ENCODE measurements around the gene POC5. TPM values are rescaled to one million over a fixed set of nuclear protein-coding genes. Genes with fewer than 3 reads are reported as not detected.

The POC5 gene
- total RNA-seq, 2 donors from 2014 or later = 27.7 to 36.5 TPM

DNA sequence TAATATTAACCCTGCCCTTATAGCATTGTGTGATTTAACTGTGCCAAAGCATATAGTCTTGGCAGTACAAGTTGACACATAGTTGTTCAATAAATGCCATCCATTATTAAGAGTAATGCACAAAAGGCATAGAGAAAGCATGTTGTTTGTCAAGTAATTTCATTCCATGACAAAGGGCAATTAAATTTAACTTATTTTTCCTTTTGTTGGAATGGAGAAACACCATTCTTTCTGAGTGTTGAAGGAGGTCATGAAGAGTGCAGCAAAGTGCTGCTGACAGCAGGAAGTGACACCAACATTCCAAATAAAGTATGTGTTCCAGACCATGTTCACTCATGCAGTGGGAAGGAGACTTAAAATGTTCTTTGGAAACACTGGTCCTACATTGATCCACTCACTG is 76.8 kb downstream of the POC5 start:
- H3K4me1 Mint-ChIP-seq (ENCODE audit: low read depth) = no peaks in the 10 kb centered on the region
- no peak overlapping the region for H3K27ac Mint-ChIP-seq
- no peak overlapping the region for H3K4me3 Mint-ChIP-seq
- H3K36me3 Mint-ChIP-seq (ENCODE audit: insufficient read depth in 2 of 2) = peaks cover 2% of the 10 kb centered on the region in 2 donors
- ATAC-seq (replicated peaks in 1 of 2) (no peak), DNase-seq (no peak)
- no peaks in the 10 kb centered on the region for H3K27me3 Mint-ChIP-seq (ENCODE audit: low read depth)
- no peaks in the 10 kb centered on the region for H3K9me3 Mint-ChIP-seq

DNA sequence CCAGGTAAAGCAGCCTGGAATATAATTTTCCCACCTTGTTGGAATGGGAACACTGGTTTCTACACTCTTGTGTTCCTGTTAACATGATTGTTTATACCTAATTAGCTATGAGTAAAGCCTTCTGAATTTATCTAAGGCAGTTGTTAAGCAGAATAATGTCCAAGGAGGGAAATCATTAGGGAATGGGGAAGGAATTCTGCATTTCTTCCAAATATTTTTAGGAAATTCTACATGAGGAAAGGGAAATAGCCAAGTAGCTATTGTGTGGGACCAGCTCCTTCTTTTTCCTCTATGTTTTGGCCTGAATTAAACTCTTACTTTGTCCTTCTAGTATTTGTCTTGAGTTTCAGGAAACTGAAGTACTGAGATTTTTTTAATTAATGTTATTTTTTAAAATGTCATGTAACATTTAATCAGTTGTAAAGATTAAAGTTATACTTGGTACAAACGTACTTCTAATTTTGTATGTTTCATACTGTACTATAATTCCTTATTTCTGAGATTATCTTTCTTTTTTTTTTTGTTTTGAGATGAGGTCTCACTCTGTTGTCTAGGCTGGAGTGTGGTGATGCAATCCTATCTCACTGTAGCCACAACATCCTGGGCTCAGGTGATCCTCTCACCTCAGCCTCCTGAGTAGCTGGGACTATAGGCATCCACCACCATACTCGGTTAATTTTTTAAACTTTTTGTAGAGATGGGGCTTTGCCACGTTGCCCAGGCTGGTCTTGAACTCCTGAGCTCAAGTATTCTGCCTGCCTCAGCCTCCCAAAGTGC is 77.5 kb downstream of the POC5 start:
- Mint-ChIP-seq H3K4me3 (no peak overlapping the region), H3K9me3 (no peaks in the 10 kb centered on the region), H3K4me1 (ENCODE audit: low read depth) (no peaks in the 10 kb centered on the region), H3K36me3 (ENCODE audit: insufficient read depth in 2 of 2) (peaks cover 2% of the 10 kb centered on the region in 2 donors), H3K27ac (no peak overlapping the region), H3K27me3 (ENCODE audit: low read depth) (no peaks in the 10 kb centered on the region)
- DNase-seq (no peak), ATAC-seq (replicated peaks in 1 of 2) (no peak)

GRCh38 chr5:75637949-75638348 is 79.3 kb downstream of the POC5 start:
- DNase-seq (no peak), ATAC-seq (replicated peaks in 1 of 2) (no peak)
- H3K36me3 Mint-ChIP-seq (ENCODE audit: insufficient read depth in 2 of 2) = peaks cover 3 to 5% of the 10 kb centered on the region in 2 donors
- peaks cover 0 to 2% of the 10 kb centered on the region in 2 donors for H3K9me3 Mint-ChIP-seq
- no peak overlapping the region for H3K27ac Mint-ChIP-seq
- no peaks in the 10 kb centered on the region for H3K27me3 Mint-ChIP-seq (ENCODE audit: low read depth)
- no peak overlapping the region for H3K4me3 Mint-ChIP-seq
- H3K4me1 Mint-ChIP-seq (ENCODE audit: low read depth) = peaks cover 6% of the 10 kb centered on the region

DNA sequence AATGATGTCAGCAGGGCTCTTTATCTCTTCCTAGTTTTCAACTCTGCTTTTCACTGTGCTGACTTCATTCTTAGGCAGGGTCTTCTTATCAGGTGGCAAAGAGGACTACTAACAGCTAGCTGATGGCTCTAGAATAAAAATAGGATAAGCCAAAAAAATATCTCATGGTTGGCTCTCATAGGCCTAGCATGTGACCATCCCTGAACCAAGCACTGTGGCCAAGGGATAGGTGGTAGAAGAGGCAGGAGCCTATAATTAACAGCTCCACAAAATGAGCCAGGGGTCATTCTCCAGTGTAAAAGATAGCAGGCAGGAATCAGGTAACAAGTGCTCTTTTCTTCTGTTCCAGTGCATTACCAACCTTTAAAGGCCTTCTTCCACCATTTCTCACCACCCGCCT is 84.9 kb downstream of the POC5 start:
- DNase-seq (no peak), ATAC-seq (replicated peaks in 1 of 2) (no peak)
- Mint-ChIP-seq H3K4me1 (ENCODE audit: low read depth) (peaks cover 8% of the 10 kb centered on the region), H3K27me3 (ENCODE audit: low read depth) (no peaks in the 10 kb centered on the region), H3K27ac (no peak overlapping the region), H3K36me3 (ENCODE audit: insufficient read depth in 2 of 2) (peaks cover 1 to 3% of the 10 kb centered on the region in 2 donors), H3K4me3 (no peak overlapping the region), H3K9me3 (peaks cover 0 to 5% of the 10 kb centered on the region in 2 donors)

DNA sequence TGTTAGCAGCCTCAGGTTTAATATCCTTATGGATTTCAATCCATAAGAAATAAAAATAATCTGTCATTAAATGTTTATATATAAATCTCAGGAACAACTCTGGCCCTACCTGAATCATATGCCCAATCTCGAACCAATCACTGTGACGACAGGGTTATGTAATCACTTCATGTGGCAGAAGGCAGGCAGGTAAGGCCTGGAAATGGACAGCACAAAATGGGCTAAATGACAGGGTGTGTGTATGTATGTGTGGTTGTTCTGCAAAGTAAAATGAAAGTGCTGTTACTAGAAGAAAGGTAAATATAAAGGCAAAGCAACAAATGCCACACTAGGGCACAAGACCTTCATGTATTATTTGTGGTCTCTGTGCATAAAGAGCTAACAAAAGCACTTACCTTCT is 86.4 kb downstream of the POC5 start:
- DNase-seq = no peak
- Mint-ChIP-seq H3K4me1 (ENCODE audit: low read depth) (peaks cover 8% of the 10 kb centered on the region), H3K4me3 (no peak overlapping the region), H3K9me3 (peaks cover 0 to 5% of the 10 kb centered on the region in 2 donors), H3K27me3 (ENCODE audit: low read depth) (no peaks in the 10 kb centered on the region), H3K27ac (no peak overlapping the region), H3K36me3 (ENCODE audit: insufficient read depth in 2 of 2) (peaks cover 1 to 3% of the 10 kb centered on the region in 2 donors)
- no peak for ATAC-seq (replicated peaks in 1 of 2)

GRCh38 chr5:75627801-75628200 is 89.4 kb downstream of the POC5 start:
- Mint-ChIP-seq H3K36me3 (ENCODE audit: insufficient read depth in 2 of 2) (no peaks in the 10 kb centered on the region), H3K27me3 (ENCODE audit: low read depth) (no peaks in the 10 kb centered on the region), H3K27ac (no peak overlapping the region), H3K4me1 (ENCODE audit: low read depth) (peaks cover under 1% of the 10 kb centered on the region), H3K9me3 (peaks cover 0 to 2% of the 10 kb centered on the region in 2 donors), H3K4me3 (no peak overlapping the region)
- no peak for ATAC-seq (replicated peaks in 1 of 2)
- DNase-seq = no peak

- Mint-ChIP-seq H3K4me1 (ENCODE audit: low read depth) (no peaks in the 10 kb centered on the region), H3K4me3 (no peak overlapping the region), H3K9me3 (peaks cover 0 to 2% of the 10 kb centered on the region in 2 donors), H3K36me3 (ENCODE audit: insufficient read depth in 2 of 2) (no peaks in the 10 kb centered on the region), H3K27me3 (ENCODE audit: low read depth) (no peaks in the 10 kb centered on the region), H3K27ac (no peak overlapping the region)
- ATAC-seq (replicated peaks in 1 of 2) (no peak), DNase-seq (no peak)
These were observed 90.3 kb downstream of the POC5 start for GRCh38 chr5:75626959-75627358.

Other genes starting within 250 kb of the POC5 start
- gene CERT1, start 205.8 kb downstream of the POC5 start, total RNA-seq = 10 to 100 TPM; 31.9 to 34.9 TPM
- 10 to 100 TPM; 31.4 to 34.2 TPM for gene POLK, start 205.5 kb downstream of the POC5 start, total RNA-seq
- under 1 TPM; 0.23 to 0.26 TPM for gene ANKDD1B, start 106.0 kb downstream of the POC5 start, total RNA-seq

Measured in activated T-cell treated with anti-CD3 and anti-CD28 coated beads, Interleukin-2, amount 50 U/mL, for 72 hours (primary cell).